DND-41 (cell line): ENCODE measurements around the gene ADGRG6.

Experiments used
- ATAC-seq: fragments of 200-7000 bp; cut with Tn5 transposase; 3 replicates; pipeline ENCODE4 v1.9.1; 2021; ENCODE audit warnings: low read depth; ENCODE audit not compliant: insufficient read depth
- DNase-seq: peaks from one replicate; pipeline ENCODE4 v3.0.0-alpha.2; 2020
- H2AFZ ChIP-seq: 2 replicates; pipeline ENCODE4 v1.6.0; 2012; ENCODE audit warnings: low read depth, low read length
- H3K27ac ChIP-seq: 2 replicates; pipeline ENCODE4 v1.5.1; 2012; ENCODE audit warnings: low read length, inconsistent platforms
- H3K27me3 ChIP-seq: fragments of 200-600 bp; sonication (generic); 2 replicates; pipeline ENCODE4 v1.6.0; 2012; ENCODE audit warnings: low read length, mild to moderate bottlenecking, inconsistent platforms; ENCODE audit not compliant: insufficient read depth, poor library complexity
- H3K36me3 ChIP-seq: 2 replicates; pipeline ENCODE4 v1.5.1; 2012; ENCODE audit warnings: low read length, inconsistent platforms; ENCODE audit not compliant: insufficient read depth
- H3K4me1 ChIP-seq: 2 replicates; pipeline ENCODE4 v1.5.1; 2012; ENCODE audit warnings: mild to moderate bottlenecking, low read length; ENCODE audit not compliant: insufficient read depth
- H3K4me2 ChIP-seq: 2 replicates; pipeline ENCODE4 v1.6.0; 2012; ENCODE audit warnings: mild to moderate bottlenecking, moderate library complexity, low read length, inconsistent platforms; ENCODE audit not compliant: insufficient read depth
- H3K4me3 ChIP-seq, 2 experiments: fragments of 200-600 bp in 1 of 2; shearing (Covaris generic) in 1 of 2; 2 replicates each; pipeline ENCODE4 v1.5.1; 2012 to 2016; ENCODE audit warnings: inconsistent platforms in 2 of 2, low read length in 2 of 2, mild to moderate bottlenecking in 2 of 2, low read depth in 1 of 2, moderate library complexity in 1 of 2
- H3K79me2 ChIP-seq: 2 replicates; pipeline ENCODE4 v1.6.0; 2012; ENCODE audit warnings: low read length, inconsistent platforms; ENCODE audit not compliant: insufficient read depth
- H3K9ac ChIP-seq: 2 replicates; pipeline ENCODE4 v1.6.0; 2012; ENCODE audit warnings: low read depth, mild to moderate bottlenecking, inconsistent platforms, low read length, moderate library complexity
- H3K9me3 ChIP-seq: 2 replicates; pipeline ENCODE4 v1.5.1; 2012; ENCODE audit warnings: low read length, moderate library complexity, mild to moderate bottlenecking, inconsistent platforms; ENCODE audit not compliant: insufficient read depth, severe bottlenecking
- H4K20me1 ChIP-seq: 2 replicates; pipeline ENCODE4 v1.6.0; 2012; ENCODE audit warnings: low read length; ENCODE audit not compliant: insufficient read depth
- EZH2 ChIP-seq: IDR thresholded peaks from 3 replicates; pipeline ENCODE4 v1.6.1; 2012; ENCODE audit warnings: borderline replicate concordance, low read depth, mild to moderate bottlenecking, moderate library complexity, low read length, inconsistent platforms; ENCODE audit not compliant: severe bottlenecking
- TF ChIP-seq, protein P1 (sequence below): IDR thresholded peaks from 2 replicates; pipeline ENCODE4 v1.5.1; 2012; ENCODE audit warnings: borderline replicate concordance, low read length, moderate library complexity, mild to moderate bottlenecking; ENCODE audit not compliant: poor library complexity, severe bottlenecking; ENCODE audit errors: extremely low read depth

The ADGRG6 gene

DNA sequence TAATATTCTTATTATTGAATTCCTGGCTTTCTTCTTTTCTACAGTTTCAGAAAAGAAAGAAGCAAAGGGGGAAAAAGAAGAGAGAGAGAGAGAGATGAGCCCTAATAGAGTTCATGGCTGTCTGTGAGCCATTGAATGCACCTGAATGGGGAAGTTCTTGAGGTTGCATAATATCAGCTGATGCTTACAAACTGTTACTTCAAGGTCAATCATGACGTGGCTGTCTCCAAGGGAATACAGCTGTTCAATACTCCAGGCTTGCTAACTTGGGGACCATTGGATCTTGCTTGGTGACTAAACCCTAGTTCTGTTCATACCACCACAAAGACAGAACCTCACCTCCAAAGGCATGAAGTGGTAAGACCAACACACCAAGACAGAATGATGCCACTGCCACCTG, 180.4 kb downstream of the ADGRG6 start:
- no peaks in the 10 kb centered on the region for H4K20me1 ChIP-seq
- H3K27me3 ChIP-seq, result no peaks in the 10 kb centered on the region
- no peak overlapping the region for H3K4me3 ChIP-seq
- H3K79me2 ChIP-seq, result no peaks in the 10 kb centered on the region
- no peaks in the 10 kb centered on the region for H3K9me3 ChIP-seq
- no peak for TF ChIP-seq EZH2
- H3K4me2 ChIP-seq, result no peak overlapping the region
- no peak for ATAC-seq
- DNase-seq, result no peak
- no peak overlapping the region for H2AFZ ChIP-seq
- H3K4me1 ChIP-seq, result peaks cover 9% of the 10 kb centered on the region
- H3K27ac ChIP-seq, result no peak overlapping the region
- no peak overlapping the region for H3K9ac ChIP-seq
- no peaks in the 10 kb centered on the region for H3K36me3 ChIP-seq

DNA sequence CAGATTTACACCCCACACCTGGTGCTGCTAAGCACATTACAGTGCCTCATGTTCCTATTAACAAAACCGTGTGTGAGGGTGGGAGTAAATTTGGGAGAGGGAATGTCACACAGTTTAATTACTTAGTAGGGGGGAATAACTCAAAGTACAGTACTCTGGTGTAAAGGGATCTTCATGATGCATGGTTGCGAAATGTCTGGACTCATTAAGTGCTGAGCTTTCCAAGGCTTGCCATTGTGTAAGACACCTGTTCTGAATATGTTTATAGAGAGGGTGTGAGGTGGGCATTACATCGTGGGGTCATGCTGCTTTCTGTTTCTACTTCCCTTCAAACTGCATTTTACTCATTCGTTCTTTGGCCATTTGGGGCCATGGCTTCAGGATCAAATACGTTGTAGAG, 181.2 kb downstream of the ADGRG6 start:
- Histone ChIP-seq H3K9ac (no peak overlapping the region), H3K9me3 (no peaks in the 10 kb centered on the region), H3K79me2 (no peaks in the 10 kb centered on the region), H3K4me2 (no peak overlapping the region), H3K4me1 (peaks cover 6% of the 10 kb centered on the region), H2AFZ (no peak overlapping the region), H4K20me1 (no peaks in the 10 kb centered on the region), H3K27ac (no peak overlapping the region), H3K27me3 (no peaks in the 10 kb centered on the region), H3K4me3 (no peak overlapping the region), H3K36me3 (no peaks in the 10 kb centered on the region)
- DNase-seq, result no peak
- no peak for ATAC-seq
- TF ChIP-seq EZH2, result no peak
- TF ChIP-seq, protein P1, sequence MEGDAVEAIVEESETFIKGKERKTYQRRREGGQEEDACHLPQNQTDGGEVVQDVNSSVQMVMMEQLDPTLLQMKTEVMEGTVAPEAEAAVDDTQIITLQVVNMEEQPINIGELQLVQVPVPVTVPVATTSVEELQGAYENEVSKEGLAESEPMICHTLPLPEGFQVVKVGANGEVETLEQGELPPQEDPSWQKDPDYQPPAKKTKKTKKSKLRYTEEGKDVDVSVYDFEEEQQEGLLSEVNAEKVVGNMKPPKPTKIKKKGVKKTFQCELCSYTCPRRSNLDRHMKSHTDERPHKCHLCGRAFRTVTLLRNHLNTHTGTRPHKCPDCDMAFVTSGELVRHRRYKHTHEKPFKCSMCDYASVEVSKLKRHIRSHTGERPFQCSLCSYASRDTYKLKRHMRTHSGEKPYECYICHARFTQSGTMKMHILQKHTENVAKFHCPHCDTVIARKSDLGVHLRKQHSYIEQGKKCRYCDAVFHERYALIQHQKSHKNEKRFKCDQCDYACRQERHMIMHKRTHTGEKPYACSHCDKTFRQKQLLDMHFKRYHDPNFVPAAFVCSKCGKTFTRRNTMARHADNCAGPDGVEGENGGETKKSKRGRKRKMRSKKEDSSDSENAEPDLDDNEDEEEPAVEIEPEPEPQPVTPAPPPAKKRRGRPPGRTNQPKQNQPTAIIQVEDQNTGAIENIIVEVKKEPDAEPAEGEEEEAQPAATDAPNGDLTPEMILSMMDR, result no peak

DNA sequence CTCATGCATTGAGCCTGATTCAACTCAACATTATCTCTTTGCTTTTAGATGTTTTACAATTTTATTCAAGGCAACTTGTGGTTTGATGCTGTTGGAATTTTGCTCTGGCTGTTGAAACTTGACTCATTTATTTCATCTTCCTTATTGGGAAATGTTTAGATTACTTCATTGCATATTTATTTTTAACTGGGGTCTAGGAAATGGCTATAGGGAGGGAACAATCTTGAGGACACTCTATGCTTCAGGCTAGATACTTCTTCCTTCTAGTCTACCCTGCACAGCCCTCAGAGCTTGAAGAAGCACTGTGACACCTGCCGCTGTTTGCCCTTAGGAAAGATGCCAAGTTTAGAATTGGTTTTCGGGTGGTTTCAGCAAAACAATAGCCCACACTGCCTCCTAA, 183.4 kb downstream of the ADGRG6 start:
- H3K79me2 ChIP-seq, result no peaks in the 10 kb centered on the region
- H3K4me1 ChIP-seq, result no peaks in the 10 kb centered on the region
- no peak overlapping the region for H3K9ac ChIP-seq
- H3K27ac ChIP-seq, result no peak overlapping the region
- TF ChIP-seq EZH2, result no peak
- TF ChIP-seq, protein P1, result no peak
- no peaks in the 10 kb centered on the region for H4K20me1 ChIP-seq
- H3K36me3 ChIP-seq, result no peaks in the 10 kb centered on the region
- ATAC-seq (no peak), DNase-seq (no peak)
- H2AFZ ChIP-seq, result no peak overlapping the region
- H3K27me3 ChIP-seq, result no peaks in the 10 kb centered on the region
- H3K9me3 ChIP-seq, result no peaks in the 10 kb centered on the region
- H3K4me2 ChIP-seq, result no peak overlapping the region
- H3K4me3 ChIP-seq, result no peak overlapping the region

DNA sequence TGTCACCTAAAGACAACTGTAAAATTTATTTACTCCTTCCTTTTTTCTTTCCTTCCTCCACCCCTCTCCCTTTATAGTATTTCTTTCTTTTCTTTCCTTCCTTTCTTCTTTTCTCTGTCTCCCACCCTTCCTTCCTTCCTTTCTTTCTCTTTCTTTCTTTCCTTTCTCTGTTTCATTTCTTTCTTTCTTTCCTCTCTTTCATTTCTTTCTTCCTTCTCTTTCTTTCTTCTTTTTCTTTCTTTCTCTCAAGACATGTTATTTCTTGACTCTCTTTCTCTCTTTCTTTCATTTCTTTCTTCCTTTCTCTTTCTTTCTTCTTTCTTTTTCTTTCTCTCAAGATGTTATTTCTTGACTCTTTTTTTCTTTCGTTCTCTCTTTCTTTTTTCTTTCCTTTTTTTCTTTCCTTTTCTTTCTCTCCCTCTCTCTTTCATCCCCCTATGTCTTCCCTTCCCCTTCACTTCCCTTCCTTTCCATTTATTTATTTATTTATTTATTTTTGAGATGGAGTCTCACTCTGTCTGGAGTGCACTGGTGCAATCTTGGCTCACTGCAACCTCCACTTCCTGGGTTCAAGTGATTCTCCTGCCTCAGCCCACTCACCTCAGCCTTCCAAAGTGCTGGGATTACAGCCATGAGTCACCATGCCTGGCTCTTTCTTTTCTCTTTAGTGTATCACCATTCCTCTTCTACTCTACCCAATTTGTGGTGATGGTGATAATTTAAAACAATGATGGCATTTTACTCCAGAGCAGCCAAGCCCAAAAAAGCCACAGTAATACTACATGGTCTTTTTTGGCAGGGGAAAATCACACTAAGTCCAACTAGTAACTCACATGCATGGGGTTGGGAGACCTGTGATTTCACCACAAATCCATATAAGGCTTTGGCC, 188.2 kb downstream of the ADGRG6 start:
- no peaks in the 10 kb centered on the region for H3K9me3 ChIP-seq
- ATAC-seq (no peak), DNase-seq (no peak)
- no peak overlapping the region for H2AFZ ChIP-seq
- TF ChIP-seq EZH2, result no peak
- TF ChIP-seq, protein P1, result no peak
- H3K4me1 ChIP-seq, result no peaks in the 10 kb centered on the region
- no peaks in the 10 kb centered on the region for H3K79me2 ChIP-seq
- no peaks in the 10 kb centered on the region for H3K27me3 ChIP-seq
- H3K9ac ChIP-seq, result no peak overlapping the region
- no peak overlapping the region for H3K27ac ChIP-seq
- H3K4me2 ChIP-seq, result no peak overlapping the region
- H3K4me3 ChIP-seq, result no peak overlapping the region
- H4K20me1 ChIP-seq, result no peaks in the 10 kb centered on the region
- H3K36me3 ChIP-seq, result no peaks in the 10 kb centered on the region
